Brain pericyte (primary cell): ENCODE data around the gene TBX3.

ENCODE experiments used
- DNase-seq: peaks from one replicate; pipeline ENCODE4 v3.0.0-alpha.2; 2012; ENCODE audit warnings: low read depth, low spot score

Gene TBX3

DNA sequence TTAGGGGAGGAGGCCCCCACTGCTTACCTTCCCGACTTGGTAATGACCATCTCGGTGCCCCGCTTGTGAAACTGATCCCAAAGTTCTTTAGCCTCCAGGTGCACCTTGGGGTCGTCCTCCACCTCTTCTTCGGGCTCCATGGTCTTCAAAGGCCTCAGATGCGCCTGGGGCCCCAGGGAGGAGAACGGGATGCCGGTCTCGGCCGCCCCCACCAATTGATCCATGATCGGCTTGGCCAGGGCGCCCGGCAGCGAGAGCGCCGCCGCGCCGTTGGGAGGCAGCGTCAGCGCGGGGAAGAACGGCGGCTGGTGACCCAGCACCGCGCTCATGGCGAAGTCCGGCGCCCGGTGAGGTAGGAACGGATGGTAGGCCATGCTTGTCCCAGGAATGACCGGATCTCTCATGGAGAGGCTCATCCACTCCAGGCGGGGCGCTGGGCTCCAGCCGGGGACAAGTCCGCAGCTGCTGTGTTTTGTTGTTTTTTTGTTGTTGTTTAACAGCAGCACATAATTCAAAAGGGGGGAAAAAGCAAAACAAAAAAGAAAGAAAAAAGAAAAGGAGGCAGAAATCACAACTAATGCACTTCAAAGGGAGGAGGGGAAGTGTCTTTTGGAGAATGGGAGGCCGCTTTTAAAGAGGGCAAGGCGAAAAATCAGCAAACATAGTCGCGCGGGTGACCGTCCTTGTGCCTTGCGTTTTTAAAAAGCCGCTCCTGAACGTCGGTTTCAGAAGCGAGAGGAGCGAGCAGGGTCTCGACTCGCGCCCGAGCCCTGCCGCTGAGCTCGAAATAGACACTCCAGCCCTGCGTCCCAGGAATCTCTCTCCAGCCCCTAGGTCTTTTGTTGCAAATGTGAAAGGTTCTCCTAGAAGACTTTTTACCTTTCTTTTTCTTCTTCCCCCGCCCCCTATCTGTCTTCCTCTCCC is 928 bp downstream of the TBX3 start:
- no peak for DNase-seq

DNA sequence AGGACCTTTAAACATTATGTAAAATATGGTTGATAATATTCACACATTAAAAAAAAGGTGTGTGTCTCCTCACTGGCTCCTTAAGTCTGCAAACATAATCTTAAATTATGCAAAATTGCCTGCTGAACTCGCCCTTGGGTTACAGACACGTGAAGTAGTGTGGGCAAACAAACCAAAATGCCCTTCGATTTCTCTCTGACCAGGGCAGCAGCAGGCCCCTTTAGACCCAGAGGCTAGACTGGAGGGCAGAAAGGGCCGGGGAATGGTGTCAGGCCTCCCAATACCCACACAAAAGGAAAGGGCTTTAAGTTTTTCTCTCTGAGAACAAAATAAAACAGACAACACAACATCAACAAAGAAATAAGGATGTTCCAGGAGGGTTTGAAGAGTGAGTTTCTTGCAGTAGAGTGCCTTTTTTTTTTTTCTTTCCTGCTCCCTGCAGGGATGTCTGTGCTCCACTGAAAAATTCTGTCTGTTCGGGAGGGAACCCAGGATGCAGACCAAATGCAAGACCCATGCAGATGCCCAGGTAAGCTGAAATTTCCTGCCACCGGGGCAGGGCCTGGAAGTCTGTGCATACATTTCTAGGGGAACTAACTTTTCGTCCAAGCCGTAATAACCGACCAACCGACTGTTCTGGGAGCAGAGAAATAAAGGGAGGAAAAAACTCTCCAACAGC is 1.7 kb downstream of the TBX3 start:
- no peak for DNase-seq

DNA sequence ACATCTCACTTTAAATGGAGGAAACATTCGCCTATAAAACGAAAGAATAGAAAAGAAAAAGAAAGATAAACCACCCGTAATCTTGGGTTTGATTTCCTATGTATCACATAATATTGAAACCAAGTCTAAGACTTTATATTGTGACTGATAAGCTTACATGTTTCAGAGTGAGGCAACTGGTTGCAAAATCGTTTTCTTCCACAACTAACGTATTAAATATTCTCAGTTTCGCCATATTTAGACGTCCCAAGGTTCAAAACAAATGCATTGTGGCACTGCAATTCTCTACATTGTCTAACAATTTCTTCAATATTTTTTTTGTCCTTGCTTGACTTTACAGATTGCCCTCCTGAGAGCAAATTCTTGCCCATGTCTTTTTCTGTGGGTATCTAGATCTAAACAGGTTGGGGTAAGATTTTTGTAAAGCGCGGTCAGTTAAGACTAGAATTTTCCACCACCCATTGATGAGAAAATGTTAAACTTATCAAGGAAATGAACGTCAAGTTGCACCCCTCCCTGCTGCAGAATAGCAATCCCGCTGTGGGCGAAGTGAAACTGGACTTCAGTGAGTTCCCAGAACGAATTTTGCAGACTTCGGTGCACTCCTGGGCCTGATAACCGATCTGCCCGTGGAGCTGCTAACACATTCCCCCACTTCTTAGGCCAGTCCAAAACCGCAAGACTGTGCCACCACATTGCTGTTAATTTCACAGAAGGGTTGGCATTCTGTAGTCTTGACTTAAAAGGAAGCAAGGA is 2.7 kb downstream of the TBX3 start:
- DNase-seq = no peak

DNA sequence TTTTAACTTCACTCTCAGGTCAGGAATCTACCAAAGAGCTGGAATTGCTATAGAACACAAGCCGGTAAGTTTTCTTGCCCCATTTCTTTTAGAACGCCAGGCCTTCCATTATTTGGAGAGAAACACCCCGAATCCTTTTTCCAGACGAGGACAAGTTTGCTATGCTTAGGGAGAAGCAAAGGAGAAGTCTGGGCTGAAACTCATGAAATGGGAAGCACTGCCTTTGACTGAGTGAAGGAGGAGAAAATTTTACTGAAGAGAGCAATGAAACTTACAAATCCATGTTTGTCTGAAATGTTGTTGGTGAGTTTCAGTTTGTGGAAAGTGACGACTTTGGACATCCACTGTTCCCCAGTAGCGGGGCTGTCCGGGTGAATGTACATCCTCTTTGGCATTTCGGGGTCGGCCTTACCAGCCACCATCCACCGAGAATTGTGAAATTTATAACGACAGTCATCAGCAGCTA is 3.3 kb downstream of the TBX3 start:
- DNase-seq = no peak

DNA sequence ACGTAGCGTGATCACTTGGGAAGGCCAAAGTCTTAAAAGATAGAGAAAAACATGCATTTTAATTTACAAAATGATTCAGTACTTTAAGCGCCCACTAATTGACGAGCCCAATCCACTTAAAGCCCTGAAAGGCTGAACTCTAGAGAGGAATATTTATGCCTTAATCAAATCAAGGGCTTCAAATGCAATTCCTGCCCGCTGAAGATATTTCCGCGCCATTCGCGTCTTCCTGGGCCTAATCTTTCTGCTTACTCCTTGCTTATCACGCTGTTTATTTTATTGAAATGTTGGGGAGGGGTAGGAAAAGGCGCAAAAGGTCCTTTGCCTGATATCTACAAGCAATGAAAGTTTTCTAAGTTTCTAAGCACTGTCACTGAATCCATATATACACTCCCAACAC is 4.0 kb downstream of the TBX3 start:
- no peak for DNase-seq

DNA sequence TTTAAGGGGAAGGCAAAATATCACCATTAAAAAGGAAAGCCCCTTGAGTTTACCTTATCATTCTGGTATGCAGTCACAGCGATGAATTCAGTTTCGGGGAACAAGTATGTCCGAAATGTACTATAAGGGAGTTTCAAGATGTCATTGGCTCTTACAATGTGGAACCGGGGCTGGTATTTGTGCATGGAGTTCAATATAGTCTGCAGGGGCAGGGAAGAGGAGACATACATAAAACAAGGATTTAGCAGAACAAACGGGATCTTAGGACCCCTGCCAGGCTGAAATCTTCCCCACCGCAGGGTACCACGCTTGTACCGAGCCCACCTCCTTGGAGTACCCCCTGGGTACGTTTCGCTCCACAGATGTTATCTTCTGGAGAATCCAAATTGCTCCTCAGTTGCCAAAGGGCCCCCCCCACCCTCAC is 4.5 kb downstream of the TBX3 start:
- DNase-seq = no peak

DNA sequence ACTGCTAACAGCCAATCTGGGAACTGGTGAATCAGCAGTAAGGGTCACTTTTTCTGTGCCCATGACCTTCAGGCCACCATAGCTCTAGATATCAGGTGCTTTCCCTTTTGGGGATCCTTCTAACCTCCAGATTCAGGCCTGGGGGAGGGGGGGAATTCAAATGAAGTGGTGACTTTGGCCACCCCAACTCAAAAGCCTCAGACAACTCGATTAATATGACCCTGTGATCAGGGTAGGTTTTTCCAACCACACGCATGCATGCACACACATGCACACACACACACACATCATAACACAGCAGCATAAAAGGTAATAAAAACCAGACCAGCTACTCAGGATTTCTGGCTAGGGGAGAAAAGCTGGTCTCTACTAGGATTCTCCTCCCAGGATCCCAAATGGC is 5.3 kb downstream of the TBX3 start:
- DNase-seq = no peak

DNA sequence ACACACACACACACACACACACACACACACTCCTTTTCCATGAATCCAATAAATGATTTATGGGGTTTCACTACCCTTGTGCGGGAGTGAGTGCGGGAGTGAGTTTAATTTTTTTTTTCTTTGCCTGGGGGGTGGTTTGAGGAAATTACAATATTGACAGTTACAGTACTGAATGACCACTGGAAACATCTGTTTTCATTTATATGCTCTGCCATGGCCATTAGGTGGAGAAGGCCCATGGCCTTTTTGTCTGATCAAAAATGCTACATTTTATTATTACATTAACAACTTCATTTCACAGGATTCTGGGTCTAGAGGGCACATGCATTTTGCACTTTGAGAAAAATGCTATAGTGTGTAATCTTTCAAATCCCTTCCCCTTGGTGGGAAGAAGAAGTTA is 5.9 kb downstream of the TBX3 start:
- DNase-seq = no peak

DNA sequence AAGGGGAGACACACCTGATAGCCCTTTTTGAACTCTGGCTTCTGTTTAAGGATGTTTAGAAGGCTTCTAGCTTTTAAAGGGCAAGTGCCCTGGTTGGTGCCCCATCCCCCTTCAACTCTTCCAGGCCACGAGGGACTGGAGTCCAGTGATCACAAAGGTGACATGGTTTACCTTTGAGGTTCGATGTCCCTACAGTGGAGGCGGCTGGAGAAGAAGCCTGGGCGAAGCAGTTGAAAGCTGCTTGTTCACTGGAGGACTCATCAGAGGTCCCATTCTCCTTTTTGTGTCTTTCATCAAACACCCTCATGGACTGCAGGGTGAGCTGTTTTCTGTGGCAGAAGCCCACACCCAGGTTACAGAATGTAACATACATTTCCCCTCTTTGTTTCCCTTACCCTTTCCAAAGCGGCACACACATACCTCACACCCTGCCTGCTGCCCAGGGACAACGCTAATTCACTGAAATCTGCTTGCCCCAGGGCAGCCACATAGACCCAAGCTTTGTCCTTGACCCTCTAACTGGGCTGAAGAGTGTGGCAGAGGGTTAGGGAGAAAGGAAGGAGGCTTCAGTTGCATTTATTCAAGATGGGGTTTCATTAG is 7.7 kb downstream of the TBX3 start:
- DNase-seq = no peak

DNA sequence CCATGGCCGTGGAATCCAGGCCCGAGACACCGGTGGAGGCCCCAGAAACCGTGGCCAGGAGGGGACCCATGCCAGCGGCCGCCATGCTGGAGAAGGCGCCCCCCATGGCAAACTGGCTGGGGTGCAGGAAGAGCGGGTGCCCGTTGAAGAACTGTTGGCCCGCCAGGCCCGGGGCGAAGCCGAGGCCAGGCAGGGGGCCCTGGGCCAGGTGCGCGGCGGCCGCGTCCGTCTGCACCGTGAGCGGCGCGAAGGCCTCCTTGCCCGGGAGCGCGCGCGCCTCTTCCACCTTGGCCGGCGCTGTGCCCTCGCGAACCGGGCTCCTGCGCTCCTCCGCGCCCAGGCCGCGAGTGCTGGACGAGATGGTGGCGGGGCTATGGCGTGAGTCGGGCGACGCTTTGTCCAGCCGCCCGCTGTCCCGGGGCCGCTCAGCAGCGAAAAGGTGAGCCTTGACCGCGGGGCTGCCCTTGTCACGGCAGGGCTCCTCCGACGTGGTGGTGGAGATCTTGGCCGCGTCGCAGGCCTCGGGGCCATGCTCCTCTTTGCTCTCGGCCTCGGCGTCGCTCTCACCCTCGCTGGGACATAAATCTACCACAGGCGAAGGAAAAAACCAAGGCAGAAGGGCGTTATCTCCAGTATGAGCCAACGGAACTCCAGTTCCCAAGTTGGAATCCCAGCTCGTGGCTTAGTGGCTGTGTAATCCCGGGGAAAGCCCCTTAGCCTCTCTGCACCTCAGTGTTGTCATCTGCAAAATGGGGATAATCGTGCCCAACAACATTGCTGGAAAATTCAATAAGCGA is 9.5 kb downstream of the TBX3 start:
- DNase-seq = no peak

DNA sequence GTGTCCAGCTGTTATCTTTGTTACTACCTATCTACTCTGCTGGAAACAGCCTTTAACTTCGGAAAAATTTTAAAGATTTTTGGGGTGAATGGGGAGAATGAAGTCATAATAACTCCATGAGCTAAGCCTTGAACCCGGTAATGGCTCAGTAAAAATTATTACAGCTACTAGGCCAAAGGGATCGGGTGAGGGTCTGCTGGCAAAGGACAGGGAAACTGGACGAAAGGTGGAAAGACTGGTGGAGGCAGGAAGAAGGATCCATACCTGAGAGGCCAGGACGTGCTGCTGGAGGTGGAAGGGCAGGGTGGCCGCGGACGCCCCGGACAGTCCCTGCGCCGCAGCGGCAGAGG is 10.1 kb downstream of the TBX3 start:
- DNase-seq = no peak

DNA sequence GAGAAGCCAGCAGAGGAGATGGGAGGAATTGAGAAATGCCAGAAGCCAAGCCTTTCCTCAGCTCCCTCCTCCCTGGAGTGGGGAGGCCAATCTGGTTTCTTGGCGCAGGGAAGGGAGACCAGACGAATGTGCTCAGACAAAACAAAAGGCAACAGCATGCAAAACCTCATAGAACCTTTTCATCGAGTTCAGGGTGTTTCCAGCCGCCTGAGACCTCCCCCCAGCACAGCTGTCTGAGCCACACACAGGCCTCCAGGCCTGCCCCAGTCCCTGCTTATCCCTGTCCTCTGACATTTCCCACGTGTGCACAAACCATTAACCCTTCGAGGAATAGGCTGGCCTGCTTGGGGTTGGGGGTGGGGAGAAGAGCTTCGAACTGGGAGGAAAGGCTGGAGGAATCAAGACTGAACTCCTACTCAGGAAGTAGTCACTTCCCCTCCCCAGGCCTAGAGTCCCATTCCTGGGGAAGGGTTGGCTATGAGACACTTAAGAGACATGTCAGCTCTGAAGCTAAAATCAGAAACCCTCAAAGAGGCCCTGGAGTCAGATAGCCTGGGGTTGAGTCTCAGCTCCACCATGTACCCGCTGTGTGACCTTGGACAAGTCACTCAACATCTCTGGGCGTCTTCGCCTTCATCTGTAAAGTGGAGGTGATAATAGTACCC is 10.7 kb downstream of the TBX3 start:
- DNase-seq = no peak

DNA sequence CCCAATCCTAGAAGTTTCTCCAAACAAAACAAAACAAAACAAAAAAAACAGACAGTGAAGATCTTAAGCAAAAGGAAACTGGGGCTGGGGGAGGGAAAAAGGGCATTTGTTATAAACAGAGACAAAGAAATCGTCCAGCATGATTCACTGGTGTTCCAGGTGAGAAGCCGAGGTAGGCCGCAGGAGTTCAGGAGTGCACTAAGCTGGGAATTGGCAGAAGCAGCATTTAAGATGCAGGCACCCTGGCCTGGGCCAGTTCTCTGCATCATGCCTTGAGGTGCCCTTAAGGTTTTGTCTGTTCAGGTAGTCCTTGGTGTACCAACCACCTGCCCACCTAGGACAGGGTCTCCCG is 11.2 kb downstream of the TBX3 start:
- DNase-seq = no peak

DNA sequence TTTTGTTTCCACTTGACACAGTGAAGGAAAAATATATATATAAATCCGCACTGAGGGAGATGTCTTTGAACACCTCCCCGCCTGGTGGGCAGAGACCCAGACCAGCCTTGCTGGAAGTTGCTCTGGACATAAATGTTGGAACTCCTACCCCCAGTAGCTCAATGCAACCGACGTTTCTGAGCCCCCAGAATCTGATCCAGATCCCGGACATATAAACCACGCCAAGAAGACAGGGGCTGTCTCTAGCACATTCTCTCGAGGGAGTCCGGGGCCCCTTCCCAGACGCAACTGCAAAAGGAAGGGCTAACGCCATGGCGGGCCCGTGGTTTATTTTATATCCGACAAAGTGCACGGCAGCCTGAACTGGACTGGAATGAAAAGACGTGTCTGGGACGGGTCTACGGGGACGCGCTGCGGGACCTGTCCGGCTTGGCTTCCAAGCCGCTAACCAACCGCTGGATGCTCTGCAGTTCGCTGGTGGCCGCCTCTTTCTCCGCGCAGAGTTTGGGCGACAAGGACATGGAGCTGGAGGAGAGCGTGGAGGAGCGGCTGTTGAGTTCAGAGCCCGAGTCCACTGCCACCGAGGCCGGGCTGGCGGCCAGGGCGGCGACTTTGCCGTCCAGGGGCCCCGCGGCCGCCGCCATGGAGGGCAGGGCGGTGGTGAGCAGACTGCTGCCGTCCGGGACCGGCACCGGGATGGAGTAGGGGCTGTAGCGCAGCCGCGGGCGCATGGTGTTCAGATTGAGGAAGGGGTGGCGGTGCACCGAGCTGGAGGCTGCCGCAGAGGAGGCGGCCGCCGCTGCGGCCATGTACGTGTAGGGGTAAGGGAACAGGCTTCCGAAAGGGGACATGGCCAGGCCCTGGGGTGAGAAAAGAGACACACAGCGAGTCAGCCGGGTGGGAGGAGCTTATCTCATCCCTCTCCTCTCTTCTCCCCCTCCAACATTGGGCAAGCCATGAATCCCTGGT is 12.2 kb downstream of the TBX3 start:
- DNase-seq = no peak

DNA sequence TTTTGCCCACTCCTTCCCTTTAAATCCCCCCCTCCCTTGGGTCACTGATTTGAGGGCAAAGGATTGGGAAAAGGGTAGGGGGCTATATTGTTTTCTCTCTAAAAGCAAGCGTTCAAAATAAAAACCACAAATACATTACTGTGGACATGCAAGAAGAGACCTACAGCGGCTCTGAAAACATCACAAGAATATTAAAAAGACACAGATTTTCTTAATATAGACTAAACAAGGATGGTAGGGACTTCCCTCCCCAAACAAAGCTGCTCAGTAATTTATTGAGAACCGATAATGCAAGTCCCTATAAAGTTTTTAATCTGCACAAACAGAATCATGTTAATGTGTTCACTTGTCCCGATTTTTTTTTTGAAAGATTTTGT is 12.9 kb downstream of the TBX3 start:
- no peak for DNase-seq

DNA sequence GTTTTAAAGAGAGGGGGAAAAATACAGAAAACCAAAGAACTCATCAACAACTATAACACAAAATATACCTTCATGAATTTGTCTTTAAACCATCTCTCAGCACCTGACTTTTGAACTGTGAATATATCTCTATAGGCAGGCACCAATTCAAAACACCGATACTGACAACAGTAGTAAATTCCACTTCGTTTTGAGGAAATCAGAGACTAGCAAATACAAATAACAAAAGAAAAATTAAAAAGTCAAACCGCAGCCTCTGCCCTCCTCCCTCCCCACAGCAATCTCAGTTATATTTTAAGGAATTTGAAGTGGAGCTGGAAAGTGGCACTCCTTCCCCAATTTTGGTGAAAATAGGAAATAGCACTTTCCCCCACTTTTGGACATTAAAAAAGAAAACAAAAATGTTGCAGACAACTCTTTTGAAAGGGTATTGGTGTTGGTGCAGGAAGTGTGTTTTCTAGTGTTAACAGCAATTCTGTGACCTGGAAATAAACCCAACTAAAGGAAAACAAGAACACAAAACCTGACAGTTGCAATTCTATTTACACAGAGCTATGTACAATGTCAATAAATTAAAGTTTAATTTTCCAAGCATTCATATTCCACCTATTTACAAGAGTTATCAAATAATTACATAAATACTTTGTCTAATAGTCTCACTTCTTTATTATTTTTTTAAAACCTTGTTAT is 13.5 kb downstream of the TBX3 start:
- DNase-seq = no peak

DNA sequence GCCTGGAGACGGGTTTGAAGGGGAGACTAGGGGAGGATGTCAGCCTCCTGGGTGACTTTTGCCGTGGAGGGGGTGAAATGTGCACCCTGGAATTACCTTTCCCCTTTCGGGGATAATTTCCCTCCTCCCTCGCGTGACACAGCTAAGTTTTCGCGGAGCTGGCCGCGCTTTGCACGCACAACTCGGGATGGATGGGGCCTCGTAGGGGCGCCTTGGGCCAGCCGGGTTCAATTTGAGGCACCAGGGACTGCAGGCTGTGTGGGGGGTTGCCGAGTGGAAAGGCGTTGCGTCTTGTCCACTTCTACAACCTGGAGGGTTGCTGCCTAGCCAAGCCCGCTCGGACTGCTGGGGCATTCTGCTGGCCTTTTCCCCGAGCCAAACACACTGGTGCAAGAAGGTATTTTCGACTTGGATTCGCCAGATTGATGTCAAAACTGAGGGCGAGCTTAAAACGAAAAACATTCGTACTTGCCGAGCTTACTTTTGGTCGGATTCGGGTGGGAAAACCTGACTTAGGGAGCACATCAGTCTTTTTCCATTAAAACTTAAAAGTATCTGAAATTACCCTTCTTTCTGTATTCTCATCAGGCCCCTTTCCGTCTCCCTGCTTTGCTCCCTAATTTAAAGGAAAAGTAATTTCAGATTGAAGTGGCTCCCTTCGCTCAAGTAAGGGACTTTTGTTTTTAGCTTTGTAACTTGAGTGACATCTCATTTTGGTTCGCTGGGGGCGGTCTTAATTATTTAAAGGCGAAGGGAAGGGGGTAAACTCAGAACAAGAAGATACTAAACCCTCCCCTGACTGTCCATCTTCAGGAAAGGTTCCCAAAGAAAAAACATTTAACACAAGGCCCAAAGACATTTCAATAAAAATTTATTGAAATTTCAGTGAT is 14.3 kb downstream of the TBX3 start:
- DNase-seq = no peak

DNA sequence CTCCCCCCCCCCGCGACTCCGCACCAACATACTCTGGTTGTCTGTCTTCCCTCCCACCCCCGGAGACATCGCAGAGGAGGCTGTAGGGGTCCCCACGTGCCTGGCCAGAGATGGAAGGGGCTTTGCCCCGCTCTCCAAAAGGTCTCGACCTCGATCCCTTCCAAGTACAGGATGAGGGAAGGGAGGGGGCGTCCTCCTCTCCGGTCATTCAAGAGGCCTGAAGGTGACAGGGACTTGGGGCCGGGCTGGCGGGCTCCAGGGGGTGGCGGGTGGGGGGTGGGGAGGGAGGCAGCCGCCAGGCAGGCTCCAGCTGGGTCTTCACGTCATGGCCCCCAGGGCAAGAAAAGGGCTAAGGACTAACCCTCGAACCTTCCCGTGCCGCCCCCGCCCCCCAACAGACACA is 15.1 kb downstream of the TBX3 start:
- DNase-seq = no peak
